Measurements from ENCODE around the gene PHF21A.
A peak's percentile ranks its signal among the peaks of the same experiment; 100 is the strongest.
"Not testable (repeated sequence)": the region's sequence is repeated elsewhere in the genome, so short reads cannot be mapped to it uniquely, and the experiment has no call there.

Gene PHF21A

DNA sequence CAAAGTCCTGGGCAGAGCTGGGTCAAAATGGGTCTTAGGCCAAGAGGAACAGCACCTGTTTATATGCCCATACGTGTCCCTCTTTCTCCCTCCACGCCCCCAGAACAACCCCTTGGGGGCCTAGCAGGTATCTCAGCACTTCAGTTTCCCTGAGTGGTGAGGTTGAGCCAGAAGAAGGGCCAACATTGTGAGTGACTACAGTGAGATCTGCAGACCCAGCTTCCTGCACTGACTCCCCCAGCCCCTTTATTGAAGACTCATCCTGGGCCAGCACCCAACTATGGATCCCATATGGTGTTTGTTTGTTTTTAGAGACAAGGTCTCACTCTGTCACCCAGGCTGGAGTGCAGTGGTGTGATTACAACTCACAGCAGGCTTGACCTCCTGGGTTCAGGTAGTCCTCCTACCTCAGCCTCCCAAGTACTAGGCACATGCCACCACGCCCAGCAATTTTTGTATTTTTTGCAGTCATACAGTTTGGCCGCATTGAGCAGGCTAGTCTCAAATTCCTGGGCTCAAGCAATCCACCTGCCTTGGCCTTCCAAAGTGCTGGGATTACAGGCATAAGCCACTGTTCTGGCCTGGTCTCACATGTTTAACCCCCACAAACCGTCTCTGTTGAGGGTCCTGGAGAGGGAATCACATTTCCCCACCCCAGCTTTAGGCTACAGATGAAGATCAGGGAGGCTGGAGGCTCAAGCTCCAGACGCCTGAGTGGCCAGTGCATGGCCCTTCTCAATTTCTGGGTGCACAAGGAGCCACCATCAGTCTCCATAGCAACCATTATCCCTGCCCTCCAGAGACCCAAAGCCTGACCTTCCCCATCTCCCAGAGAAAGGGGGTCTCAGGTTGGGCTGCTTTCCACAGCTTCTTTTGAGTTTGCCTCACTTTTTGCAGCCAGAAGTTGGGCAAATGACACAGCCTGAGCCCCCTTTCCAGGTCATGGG is 200.4 kb downstream of the PHF21A start:
- DNase-seq (ENCODE audit: low read depth) = no peak

GRCh38 chr11:45919806-45920530 is 201.3 kb downstream of the PHF21A start:
- DNase-seq (ENCODE audit: low read depth) = no peak

GRCh38 chr11:45918962-45919675 is 202.1 kb downstream of the PHF21A start:
- no peak for DNase-seq (ENCODE audit: low read depth)

- peak; percentile 54 for DNase-seq (ENCODE audit: low read depth)
Measured at GRCh38 chr11:45918331-45918941, 202.8 kb downstream of the PHF21A start.

GRCh38 chr11:45917623-45918330 is 203.5 kb downstream of the PHF21A start, which contains the start of gene PEX16:
PEX16 (minus strand) TSS chr11:45917877; CDS start chr11:45917811, 66 bp downstream.
- DNase-seq (ENCODE audit: low read depth) = peak; percentile 88

DNA sequence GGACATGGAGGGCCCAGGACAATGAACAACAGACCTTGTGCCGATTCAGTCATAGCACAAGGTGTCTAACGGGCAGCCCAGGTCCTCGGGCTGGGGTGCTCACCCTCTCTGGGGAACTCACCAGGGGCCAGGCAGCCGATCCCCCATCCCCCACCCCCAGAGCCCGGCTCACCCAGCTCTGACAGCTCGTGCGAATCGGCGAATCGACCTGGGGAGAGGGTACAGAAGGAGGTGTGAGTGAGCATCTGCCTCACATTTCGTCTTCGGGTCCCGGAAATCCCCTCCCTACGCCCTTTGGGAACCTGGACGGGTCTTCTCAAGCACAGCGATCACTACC is 204.0 kb downstream of the PHF21A start:
- DNase-seq (ENCODE audit: low read depth) = no peak

- no peak for DNase-seq (ENCODE audit: low read depth)
Measured at GRCh38 chr11:45915446-45915845, 205.8 kb downstream of the PHF21A start.

DNA sequence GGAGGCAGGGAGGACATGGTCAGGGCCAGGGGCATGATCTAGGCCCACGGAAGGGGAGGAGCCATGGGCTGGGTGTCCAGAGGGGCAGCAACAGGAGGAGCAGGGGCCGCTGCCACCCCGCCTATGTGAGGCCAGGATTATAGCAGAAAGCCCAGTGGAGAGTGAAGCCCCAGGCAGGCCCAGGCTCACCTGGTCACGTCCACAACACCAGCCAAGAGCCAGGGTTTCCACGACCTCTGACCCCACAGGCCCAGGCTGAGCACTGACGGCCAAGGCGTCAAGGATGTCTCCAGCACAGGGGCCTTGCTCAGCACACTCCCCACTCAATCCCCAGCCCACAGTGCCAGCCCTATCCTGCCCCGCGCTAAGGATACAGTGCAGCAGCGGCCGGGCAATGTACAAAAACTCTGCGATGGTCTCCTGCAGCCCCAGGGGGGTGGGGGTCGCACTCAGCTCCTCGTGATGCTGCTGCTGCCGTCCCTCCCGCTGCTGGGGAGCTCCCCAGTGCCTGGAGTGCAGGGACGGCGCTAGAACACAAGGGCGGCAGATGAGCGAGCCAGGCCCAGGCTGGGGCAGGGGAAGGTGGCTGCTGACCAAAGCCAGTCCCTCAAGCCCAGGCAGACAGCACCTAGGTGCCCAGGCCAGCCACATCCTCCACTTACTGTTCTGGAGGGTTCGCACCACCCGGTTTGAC is 207.2 kb downstream of the PHF21A start:
- DNase-seq (ENCODE audit: low read depth) = no peak

DNA sequence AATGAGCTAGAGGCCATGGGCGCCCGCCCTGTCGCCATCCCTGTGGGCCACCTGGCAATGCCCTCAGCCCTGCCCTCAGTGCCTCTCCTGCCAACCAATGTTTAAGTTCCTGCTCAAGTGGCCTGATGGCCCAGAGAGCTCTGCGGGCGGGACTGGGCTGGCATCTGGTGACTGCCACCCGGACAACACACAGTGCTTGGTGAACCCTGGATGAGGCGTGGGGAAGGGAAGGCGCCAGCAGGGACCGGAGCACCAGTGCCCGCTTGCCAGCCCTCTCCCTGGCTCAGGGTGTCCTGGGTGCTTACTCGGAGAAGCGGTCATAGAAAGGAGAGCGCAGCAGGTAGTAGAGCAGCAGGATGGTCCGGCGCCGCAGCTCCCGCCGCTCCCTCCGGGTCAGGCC is 207.7 kb downstream of the PHF21A start:
- DNase-seq (ENCODE audit: low read depth) = no peak

- no peak for DNase-seq (ENCODE audit: low read depth)
Measured at GRCh38 chr11:45910623-45911022, 210.6 kb downstream of the PHF21A start.

DNA sequence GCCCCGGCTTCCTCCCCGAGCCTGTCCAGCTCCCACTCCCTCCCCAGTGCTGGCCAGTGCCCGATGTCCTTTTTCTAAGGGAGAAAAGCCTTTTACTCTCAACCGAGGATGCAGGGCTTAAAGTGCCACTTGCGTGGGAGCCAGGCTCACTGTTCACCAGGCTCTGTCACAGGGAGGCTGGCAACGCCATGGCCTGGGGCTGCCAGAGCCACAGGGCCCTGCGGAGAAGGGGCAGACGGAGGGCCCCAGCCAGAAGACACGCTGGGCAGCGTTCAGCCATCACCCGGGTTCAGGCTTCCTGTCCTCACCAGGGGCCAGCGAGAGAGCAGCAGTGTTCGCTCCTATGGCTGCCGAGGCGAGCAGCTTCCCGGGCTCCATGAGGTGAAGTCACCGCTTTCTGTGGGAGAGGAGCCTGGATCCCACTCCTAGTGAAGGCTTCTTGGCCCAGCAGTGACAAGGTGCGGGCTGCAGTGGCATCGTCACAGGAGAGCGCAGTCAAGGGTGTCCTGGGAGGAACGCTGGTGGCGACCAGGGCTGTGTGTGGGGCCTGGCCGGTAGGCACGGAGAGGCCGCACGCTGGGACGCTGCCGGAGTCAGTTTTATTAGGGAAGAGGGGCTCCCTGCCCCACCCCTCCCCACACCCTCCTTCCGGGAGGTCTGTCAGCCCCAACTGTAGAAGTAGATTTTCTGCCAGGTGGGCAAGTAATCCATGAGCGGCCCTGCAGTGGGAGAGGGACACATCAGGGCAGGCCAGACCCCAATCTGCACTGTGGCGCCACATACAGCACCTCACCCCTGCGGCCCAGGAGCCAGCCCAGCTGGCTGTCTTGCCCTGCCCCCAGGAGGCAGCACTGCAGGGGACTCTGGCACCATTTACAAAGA is 211.4 kb downstream of the PHF21A start:
- DNase-seq (ENCODE audit: low read depth) = no peak

GRCh38 chr11:45907911-45908370 is 213.3 kb downstream of the PHF21A start:
- DNase-seq (ENCODE audit: low read depth) = no peak

- no peak for DNase-seq (ENCODE audit: low read depth)
Measured at GRCh38 chr11:45906965-45907611, 214.2 kb downstream of the PHF21A start, which contains the start of gene FREY1. FREY1 (minus strand) TSS chr11:45907271; CDS start chr11:45907245, 26 bp downstream.

DNA sequence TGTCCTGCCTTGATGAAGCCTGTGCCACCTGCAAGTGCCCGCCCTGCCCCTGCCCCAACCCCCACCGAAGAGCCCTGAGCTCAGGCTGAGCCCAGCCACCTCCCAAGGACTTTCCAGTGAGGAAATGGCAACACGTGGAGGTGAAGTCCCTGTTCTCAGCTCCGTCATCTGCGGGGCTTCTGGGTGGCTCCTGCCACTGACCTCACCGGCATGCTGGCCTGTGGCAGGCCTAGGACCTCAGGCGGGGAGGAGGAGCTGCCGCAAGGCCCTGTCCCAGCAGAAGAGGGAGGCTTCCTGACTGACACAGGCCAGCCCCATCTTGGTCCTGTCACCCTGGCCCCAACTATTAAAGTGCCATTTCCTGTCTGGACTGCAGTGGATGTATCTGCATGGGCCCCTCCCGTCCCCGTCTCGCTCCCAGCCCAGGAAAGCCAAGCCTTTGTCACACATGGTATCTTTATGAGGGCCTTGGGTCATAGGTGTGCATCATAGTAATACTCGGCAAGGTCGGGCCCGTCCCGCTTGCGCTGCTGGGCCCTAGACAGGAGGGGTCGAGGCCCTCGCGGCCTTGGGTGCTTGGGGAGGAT is 215.1 kb downstream of the PHF21A start:
- no peak for DNase-seq (ENCODE audit: low read depth)

DNA sequence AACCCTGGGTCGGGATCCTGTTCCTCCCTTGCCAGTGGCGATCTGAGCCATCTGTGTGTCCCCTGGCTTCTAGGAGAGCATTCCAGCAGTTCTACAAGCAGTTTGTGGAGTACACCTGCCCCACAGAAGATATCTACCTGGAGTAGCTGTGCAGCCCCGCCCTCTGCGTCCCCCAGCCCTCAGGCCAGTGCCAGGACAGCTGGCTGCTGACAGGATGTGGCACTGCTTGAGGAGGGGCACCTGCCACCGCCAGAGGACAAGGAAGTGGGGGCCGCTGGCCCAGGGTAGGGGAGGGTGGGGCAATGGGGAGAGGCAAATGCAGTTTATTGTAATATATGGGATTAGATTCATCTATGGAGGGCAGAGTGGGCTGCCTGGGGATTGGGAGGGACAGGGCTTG is 215.7 kb downstream of the PHF21A start:
- DNase-seq (ENCODE audit: low read depth) = not testable (repeated sequence)

DNA sequence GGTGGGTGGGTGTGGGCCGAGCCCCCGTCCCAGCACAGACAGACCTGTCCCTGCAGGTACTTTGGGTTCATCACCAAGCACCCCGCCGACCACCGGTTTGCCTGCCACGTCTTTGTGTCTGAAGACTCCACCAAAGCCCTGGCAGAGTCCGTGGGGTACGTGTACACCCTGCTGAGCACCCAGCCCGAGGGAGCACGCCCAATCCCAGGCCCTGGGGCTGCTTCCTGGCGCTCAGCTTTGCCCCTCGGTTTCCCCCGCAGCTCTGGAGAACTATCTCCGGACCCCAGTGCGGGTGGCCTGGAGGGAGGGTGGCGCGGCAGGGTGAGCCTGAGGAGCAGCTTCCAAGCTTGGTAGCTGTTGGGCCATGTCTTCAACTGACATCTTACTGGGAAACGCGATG is 216.2 kb downstream of the PHF21A start:
- DNase-seq (ENCODE audit: low read depth) = no peak

DNA sequence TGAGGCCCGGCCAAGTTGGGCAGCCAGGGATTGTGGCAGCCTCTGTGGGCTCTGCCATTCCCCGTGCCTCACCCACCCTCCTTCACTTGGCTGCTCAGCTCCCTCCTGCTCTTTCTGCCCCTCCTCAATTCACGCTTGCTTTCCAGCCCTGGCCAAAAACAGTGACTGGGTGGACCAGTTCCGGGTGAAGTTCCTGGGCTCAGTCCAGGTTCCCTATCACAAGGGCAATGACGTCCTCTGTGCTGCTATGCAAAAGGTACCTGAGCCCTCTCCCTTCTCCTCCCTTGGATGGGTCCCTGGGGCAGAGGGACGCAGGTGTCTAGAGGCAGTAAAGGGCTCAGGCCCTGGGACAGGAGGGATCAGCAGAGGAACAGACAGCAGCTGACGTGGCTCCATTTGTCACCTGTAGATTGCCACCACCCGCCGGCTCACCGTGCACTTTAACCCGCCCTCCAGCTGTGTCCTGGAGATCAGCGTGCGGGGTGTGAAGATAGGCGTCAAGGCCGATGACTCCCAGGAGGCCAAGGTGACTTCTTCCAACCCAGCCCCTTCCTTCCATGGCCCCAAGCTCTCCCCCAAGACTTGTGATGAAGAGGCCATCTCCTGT is 216.8 kb downstream of the PHF21A start:
- DNase-seq (ENCODE audit: low read depth) = no peak
